GM23338 (cell line): ENCODE data around the gene C1orf116. TPM values are rescaled to one million over a fixed set of nuclear protein-coding genes. Genes with fewer than 3 reads are reported as not detected.

Experiments used
- ATAC-seq: fragments of 200-7000 bp; cut with Tn5 transposase; 3 replicates; pipeline ENCODE4 v1.9.1; 2020
- DNase-seq: peaks from one replicate; pipeline ENCODE4 v3.0.0-alpha.2; 2015; ENCODE audit warnings: low spot score
- H2AFZ ChIP-seq: fragments of 200-600 bp; sonication (generic); 2 replicates; pipeline ENCODE4 v1.8.0; 2016; ENCODE audit warnings: antibody characterized with exemption, mild to moderate bottlenecking, moderate library complexity
- H3F3A ChIP-seq: fragments of 200-600 bp; sonication (generic); replicated peaks from 2 replicates; pipeline ENCODE4 v1.8.0; 2017; ENCODE audit warnings: antibody characterized with exemption, mixed run types, low read depth
- H3K27ac ChIP-seq: fragments of 200-600 bp; sonication (generic); 2 replicates; pipeline ENCODE4 v1.6.1; 2016; ENCODE audit warnings: low read depth
- H3K27me3 ChIP-seq: fragments of 200-600 bp; sonication (generic); 2 replicates; pipeline ENCODE4 v1.8.0; 2016; ENCODE audit warnings: mild to moderate bottlenecking, mixed run types, moderate library complexity; ENCODE audit not compliant: insufficient read depth
- H3K36me3 ChIP-seq: fragments of 200-600 bp; sonication (generic); 2 replicates; pipeline ENCODE4 v1.8.0; 2016; ENCODE audit warnings: mild to moderate bottlenecking; ENCODE audit not compliant: insufficient read depth
- H3K4me1 ChIP-seq: fragments of 200-600 bp; sonication (generic); 2 replicates; pipeline ENCODE4 v1.8.0; 2016; ENCODE audit warnings: mild to moderate bottlenecking, moderate library complexity; ENCODE audit not compliant: insufficient read depth
- H3K4me2 ChIP-seq: fragments of 200-600 bp; sonication (generic); 2 replicates; pipeline ENCODE4 v1.7.1; 2017; ENCODE audit warnings: mixed run types
- H3K4me3 ChIP-seq: fragments of 200-600 bp; sonication (generic); 2 replicates; pipeline ENCODE4 v1.6.1; 2016; ENCODE audit warnings: mixed run types
- H3K79me2 ChIP-seq: fragments of 200-600 bp; sonication (generic); replicated peaks from 2 replicates; pipeline ENCODE4 v1.8.0; 2017; ENCODE audit warnings: mild to moderate bottlenecking; ENCODE audit not compliant: insufficient read depth
- H3K9me2 ChIP-seq: fragments of 200-600 bp; sonication (generic); 2 replicates; pipeline ENCODE4 v1.8.0; 2017; ENCODE audit not compliant: insufficient read depth
- H4K20me1 ChIP-seq: fragments of 200-600 bp; sonication (generic); replicated peaks from 2 replicates; pipeline ENCODE4 v1.8.0; 2017; ENCODE audit warnings: mild to moderate bottlenecking; ENCODE audit not compliant: insufficient read depth
- H3K27ac Mint-ChIP-seq: 2 replicates; pipeline ENCODE4 v1.8.0; 2020; ENCODE audit warnings: inconsistent platforms, mild to moderate bottlenecking, moderate library complexity, mixed read lengths
- H3K27me3 Mint-ChIP-seq: 3 replicates; pipeline ENCODE4 v1.8.0; 2022; ENCODE audit warnings: low read depth, mild to moderate bottlenecking, moderate library complexity, mixed read lengths, inconsistent platforms; ENCODE audit not compliant: insufficient read depth, poor library complexity
- H3K36me3 Mint-ChIP-seq: 3 replicates; pipeline ENCODE4 v1.8.0; 2021; ENCODE audit warnings: low read depth, mild to moderate bottlenecking, inconsistent platforms, moderate library complexity, mixed read lengths
- H3K4me1 Mint-ChIP-seq: 3 replicates; pipeline ENCODE4 v1.8.0; 2020; ENCODE audit warnings: mild to moderate bottlenecking, inconsistent platforms, mixed read lengths
- H3K4me3 Mint-ChIP-seq: 3 replicates; pipeline ENCODE4 v1.8.0; 2021; ENCODE audit warnings: moderate library complexity, mild to moderate bottlenecking, inconsistent platforms, mixed read lengths
- H3K9me3 Mint-ChIP-seq: 3 replicates; pipeline ENCODE4 v1.8.0; 2020; ENCODE audit warnings: moderate library complexity, mild to moderate bottlenecking, inconsistent platforms, mixed read lengths
- CREB1 ChIP-seq: fragments of 250-450 bp; sonication (Bioruptor Pico); IDR thresholded peaks from 2 replicates; pipeline ENCODE4 v1.5.0; 2020; ENCODE audit warnings: low read depth, mild to moderate bottlenecking, moderate library complexity
- ETS1 ChIP-seq: IDR thresholded peaks from 2 replicates; pipeline ENCODE4 v1.6.1; 2016; ENCODE audit warnings: antibody characterized with exemption
- ZNF114 ChIP-seq: fragments of 250-450 bp; sonication (Bioruptor Pico); IDR thresholded peaks from 2 replicates; pipeline ENCODE4 v1.5.0; 2020; ENCODE audit warnings: mild to moderate bottlenecking, moderate library complexity
- ZNF462 ChIP-seq: fragments of 250-450 bp; sonication (Bioruptor Pico); IDR thresholded peaks from 2 replicates; pipeline ENCODE4 v1.5.0; 2020; ENCODE audit warnings: mild to moderate bottlenecking, moderate library complexity
- polyA plus RNA-seq: library from polyadenylated mRNA; unstranded; fragments of >200 nt; fragmentation: Nextera tagmentation; extraction: Ambion mirVana; gene quantifications from 2 replicates; pipeline ENCODE4 v1.2.1, GENCODE V29; 2016
- total RNA-seq: library from RNA; depleted of rRNA; stranded (reverse); fragments of >200 nt; shearing (Covaris generic); gene quantifications from 2 replicates; pipeline ENCODE4 v1.2.3, GENCODE V29; 2014

The C1orf116 gene
- total and polyA plus RNA-seq, 2 experiments from 2014 or later, result 2.3 to 5.3 TPM

DNA sequence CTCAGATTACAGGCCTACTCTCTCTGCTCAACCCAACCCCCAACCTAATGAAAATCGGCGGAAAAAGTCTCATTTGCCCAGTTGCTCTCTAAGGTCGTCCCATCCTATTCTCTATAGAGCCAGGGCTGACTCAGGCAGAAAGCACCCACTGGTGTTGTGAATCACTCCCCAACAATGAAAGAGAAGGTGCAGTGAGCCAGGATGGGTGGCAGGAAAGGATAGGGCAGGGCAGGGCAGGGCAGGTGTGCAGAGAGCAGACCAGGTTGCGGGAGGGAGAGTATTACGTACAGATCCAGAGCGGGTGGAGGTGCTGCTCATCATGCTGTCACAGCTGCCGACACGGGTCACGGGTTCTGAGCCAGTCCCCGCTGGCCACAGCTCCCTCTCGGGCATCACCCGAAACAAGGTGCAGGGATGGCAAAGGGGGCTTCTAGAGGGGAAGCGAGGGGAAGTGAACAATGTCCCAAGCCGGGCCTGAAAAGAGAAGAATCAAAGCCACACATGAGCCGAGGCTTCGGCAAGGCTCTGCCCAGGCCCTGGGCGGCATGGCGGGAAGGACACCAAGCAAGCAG, 5.3 kb downstream of the C1orf116 start (continued):
- TF ChIP-seq ZNF462 (no peak), ZNF114 (CRISPR knock-in tag) (no peak)

GRCh38 chr1:207026104-207026534, 6.4 kb downstream of the C1orf116 start:
- H3K27ac Mint-ChIP-seq, result no peak overlapping the region
- H3K4me3 ChIP-seq, result no peak overlapping the region
- no peak overlapping the region for H3K4me2 ChIP-seq
- no peaks in the 10 kb centered on the region for H3K9me3 Mint-ChIP-seq
- ATAC-seq (no peak), DNase-seq (no peak)
- peaks cover 26% of the 10 kb centered on the region for H3K4me1 ChIP-seq
- no peak overlapping the region for H2AFZ ChIP-seq
- no peak overlapping the region for H3K4me3 Mint-ChIP-seq
- H3K27me3 ChIP-seq, result no peaks in the 10 kb centered on the region
- peaks cover 3% of the 10 kb centered on the region for H3K27me3 Mint-ChIP-seq
- H3K36me3 ChIP-seq, result no peaks in the 10 kb centered on the region
- H3F3A ChIP-seq, result 0 out of 2 replicates have a peak, but pooled peaks cover 3% of the 10 kb centered on the region
- H4K20me1 ChIP-seq, result no peaks in the 10 kb centered on the region
- no peak for TF ChIP-seq CREB1 (CRISPR knock-in tag)
- no peak for TF ChIP-seq ETS1
- peaks cover 44% of the 10 kb centered on the region for H3K4me1 Mint-ChIP-seq
- H3K79me2 ChIP-seq, result no peaks in the 10 kb centered on the region
- no peak overlapping the region for H3K27ac ChIP-seq
- H3K36me3 Mint-ChIP-seq, result no peaks in the 10 kb centered on the region; the same call in 2 of the 3 replicates
- peaks cover 10% of the 10 kb centered on the region; the same call in 1 of the 2 replicates for H3K9me2 ChIP-seq
